HL-60/S4 treated with retinoic acid at 250 ng/mL for 4 days and 3 days (cell line): Measurements from ENCODE around the gene TMEM92.

Source experiments
- in situ Hi-C: fragments of 300-500 bp; cut with MboI; formaldehyde crosslinking; loops from 2 replicates; pipeline ENCODE4 v1.7.0; 2022; ENCODE audit warnings: low sequenced_read_pairs

TMEM92 gene

DNA sequence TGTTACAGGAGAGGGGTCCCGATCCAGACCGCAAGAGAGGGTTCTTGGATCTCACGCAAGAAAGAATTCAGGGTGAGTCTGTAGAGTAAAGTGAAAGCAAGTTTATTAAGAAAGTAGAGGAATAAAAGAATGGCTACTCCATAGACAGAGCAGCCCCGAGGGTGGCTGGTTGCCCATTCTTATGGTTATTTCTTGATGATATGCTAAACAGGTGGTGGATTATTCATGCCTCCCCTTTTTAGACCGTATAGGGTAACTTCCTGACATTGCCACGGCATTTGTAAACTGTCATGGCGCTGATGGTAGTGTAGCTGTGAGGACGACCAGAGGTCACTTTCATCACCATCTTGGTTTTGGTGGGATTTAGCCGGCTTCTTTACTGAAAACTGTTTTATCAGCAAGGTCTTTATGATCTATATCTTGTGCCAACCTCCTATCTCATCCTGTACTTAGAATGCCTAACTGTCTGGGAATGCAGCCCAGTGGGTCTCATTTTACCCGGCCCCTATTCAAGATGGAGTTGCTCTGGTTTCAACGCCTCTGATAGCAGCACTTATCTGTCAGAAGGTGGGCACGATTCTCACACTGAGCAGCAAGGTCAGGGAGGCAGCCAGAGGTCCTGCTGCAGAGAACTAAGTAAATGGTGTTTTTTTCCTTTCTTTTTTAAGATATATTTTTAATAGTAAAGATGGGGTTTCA is 45.2 kb downstream of the TMEM92 start:
- in situ Hi-C loops: no loop called here

DNA sequence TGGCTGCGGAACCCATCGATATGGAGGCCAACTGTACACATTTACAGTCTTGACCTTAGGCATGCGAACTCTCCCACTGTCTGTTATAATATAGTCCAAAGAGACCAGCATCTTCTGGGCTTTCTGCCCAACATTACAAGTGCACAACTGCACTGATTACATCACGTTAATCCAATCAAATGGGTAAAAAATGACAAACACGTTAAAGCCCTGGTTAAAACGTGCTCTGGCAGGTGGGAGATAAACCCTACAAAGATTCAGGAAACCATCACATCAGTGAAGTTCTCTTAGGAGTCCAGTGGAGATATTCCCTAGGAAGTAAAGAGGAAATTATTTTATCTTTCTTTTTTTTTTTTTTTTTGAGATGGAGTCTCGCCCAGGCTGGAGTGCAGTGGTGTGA is 48.0 kb downstream of the TMEM92 start:
- in situ Hi-C loops: no loop called here

DNA sequence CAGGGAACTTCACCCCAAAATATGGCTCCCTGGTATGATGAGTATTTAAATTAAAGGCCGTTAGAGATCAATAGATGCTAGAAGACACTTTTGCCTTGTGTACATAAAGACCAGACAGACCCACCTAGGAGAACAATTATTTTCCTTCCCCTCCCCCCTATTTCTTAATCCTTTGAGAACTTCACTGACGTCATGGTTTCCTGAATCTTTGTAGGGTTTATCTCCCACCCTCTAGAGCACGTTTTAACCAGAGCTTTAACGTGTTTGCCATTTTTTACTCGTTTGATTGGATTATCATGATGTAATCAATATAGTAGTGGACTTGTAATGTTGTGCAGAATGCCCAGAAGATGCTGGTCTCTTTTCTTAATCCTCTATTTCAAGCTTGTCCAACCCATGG is 48.8 kb downstream of the TMEM92 start:
- in situ Hi-C loops: no loop called here

DNA sequence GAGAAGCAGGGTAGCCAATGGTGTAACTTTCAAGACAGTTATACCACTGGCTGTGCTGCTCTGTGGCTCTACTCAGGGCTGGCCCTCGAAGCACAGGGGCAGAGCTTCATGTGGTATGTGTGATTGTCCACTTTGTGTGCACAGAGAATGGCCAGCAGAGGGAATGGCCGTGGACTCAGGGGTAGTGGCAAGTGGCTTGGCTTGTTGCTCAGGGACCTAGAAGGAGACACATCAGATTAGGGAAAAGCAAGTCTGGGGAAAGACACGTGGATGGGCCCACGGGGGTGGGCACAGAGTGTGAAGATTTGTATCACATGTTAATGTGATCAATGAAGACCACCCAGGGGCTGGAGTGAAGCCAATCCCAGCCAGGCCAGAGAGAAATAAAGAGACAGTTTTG is 51.6 kb downstream of the TMEM92 start:
- in situ Hi-C loops: no loop called here

DNA sequence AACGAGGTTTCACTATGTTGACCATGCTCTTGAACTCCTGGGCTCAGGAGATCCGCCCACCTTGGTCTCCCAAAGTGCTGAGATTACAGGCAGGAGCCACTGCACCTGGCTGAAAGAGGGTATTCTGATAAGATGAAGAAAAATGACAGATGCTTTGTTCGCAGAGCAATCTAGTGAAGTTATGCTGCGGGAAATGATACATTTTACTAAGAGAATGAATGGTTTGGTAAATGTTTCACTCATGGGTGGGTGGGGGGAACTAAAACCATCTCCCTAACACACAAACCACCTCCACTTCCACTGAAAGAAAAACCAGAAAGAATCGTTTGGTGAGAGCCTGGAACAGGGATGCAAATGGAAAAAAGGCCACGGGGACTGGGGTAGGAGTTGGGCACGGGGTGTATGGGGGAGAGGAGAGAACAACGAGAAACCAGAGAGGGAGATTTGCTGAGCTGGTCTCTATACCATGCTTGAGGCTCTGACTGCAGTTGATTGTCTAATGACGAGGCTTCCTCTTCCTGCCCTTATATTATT is 52.6 kb downstream of the TMEM92 start:
- in situ Hi-C loops: no loop called here

DNA sequence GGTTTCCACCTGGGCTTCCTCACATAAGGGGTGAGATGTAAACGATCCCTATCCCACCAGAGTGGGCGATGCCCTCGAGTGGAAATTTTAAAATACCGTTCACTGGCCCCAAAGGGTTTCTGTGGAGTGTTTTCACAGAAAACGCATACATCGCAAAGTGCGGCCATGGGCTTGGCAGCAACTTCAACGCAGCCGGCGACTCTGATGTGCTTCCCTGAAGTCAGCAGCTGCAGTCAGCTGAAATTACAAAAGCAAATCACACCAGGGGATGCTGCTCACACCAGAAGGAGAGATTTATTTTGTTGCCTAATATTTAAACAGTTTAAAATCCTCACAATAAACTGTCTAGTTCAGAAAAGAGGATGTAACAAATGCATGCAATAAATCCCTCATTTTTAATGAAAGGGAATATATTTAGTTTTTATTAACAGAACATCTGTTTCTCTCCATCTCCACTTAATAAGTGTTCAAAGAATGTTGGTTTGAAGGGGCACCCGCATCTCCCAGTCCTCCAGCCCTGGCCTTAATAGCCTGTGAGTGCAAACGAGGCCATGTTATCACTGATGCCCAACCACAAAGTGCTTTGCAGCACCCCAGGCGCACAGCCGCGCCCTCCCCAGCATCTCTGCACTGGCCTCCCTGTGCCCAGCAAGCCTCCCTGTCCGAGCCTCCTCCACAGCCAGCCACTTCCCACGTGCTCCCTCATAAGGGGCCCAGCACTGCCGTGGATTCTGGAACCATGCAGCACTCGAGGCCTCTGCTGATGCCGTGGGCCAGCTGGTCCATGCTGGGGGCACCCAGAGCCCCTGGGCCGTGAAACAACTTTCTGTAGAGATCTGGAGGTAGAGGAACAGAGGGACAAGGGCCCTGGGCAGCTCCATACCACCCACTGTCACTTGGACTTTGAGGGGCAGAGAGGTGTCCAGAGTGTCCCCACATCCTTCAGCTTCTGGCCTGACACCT is 54.4 kb downstream of the TMEM92 start:
- in situ Hi-C loops: no loop called here

DNA sequence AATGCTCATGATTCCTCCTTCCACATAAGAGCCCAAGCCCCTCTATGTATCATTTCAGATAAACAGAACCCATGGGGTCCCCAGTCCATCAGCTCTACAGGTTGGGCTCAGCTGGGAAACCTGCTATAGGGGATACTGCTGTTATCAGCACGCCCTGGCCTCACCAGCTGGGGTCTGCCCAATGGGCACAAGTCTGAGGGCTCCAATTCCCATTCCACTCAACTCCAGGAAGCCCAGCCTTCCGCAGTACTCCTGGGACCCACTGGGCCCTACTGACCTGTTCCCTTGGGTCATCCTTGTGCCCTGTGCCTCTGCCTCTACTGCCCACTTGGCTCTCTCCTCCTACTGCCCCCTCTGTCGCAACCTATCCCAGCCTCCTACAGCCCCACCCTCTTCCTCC is 55.5 kb downstream of the TMEM92 start:
- in situ Hi-C loops: no loop called here

DNA sequence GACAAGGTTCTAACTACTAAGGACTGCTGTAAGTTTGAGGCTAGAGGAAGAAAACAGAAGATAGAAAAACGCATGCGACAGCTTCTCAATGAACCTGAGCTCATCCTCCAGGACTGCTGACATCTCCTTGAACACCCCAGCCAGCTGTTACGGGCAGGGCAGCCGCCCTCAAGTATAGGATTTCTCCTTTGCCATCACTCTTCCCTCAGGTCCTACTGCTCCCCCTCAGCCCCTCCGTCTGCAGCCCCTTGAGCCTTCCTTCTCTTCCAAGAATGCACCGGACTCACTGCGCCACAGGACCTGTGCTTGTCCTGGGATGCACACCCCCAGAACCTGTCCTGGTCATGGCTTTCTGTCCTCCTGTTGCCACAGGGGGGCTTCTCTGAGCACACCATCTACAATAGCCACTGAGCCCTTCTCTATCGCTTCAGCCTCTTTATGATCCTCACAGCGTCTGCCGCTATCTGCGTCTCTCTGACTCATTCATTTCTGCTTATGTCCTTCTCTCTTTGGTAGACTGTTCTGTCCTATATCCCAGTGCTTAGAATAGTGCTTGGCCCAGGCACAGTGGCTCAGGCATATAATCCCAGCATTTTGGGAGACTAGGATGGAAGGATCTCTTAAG is 56.0 kb downstream of the TMEM92 start:
- in situ Hi-C loops: no loop called here
